Measurements from ENCODE around the gene SULT1C3. TPM values are rescaled to one million over a fixed set of nuclear protein-coding genes. Genes with fewer than 3 reads are reported as not detected.

SULT1C3 gene
- polyA plus RNA-seq, 2 of the 4 experiments (the other 2 are of a cell fraction), result not detected

DNA sequence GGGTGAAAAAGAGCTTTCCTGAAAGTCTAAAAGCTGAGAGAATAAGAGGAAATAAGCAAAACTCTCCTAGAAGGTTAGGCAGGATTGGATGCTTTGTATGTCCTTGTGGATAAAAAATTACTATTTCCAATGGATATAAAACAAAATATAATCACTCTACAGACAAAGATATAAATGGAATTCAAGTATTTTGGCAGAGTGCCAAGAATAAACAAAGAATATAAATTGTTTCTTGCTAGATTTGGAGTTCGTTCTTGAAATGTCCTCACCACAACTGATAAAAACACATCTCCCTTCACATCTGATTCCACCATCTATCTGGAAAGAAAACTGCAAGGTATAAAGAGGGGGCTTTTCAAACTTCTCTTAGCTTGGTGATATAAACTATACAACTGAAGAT lies 13.3 kb downstream of the SULT1C3 start:
- Histone ChIP-seq H3K27ac (no peak overlapping the region), H3K4me2 (no peak overlapping the region), H3K9me3 (no peaks in the 10 kb centered on the region), H3K4me3 (no peak overlapping the region), H3K4me1 (peaks cover 9% of the 10 kb centered on the region)
- FAIRE-seq (no peak), DNase-seq (ENCODE audit: low read depth in 1 of 2, low spot score in 1 of 2) (no peak), ATAC-seq (no peak)
- TF ChIP-seq BHLHE40 (IDR thresholded peaks at IDR 0.05; ENCODE audit: low read depth, low read length) (no peak), EHF (CRISPR knock-in tag; IDR thresholded peaks at IDR 0.05) (no peak), HOXB13 (CRISPR knock-in tag; IDR thresholded peaks at IDR 0.05; ENCODE audit: low read depth) (no peak), CBX8 (IDR thresholded peaks at IDR 0.05) (no peak), HOXA7 (CRISPR knock-in tag; IDR thresholded peaks at IDR 0.05) (no peak), PHF8 (IDR thresholded peaks at IDR 0.05; ENCODE audit: borderline replicate concordance, low read depth) (no peak), NFE2L2 (conservative IDR thresholded peaks at IDR 0.05; ENCODE audit: low read length) (no peak), CEBPB (IDR thresholded peaks at IDR 0.05) (no peak), KDM5A (IDR thresholded peaks at IDR 0.05) (no peak), NPAS2 (CRISPR knock-in tag; IDR thresholded peaks at IDR 0.05; ENCODE audit: borderline replicate concordance) (no peak), FOXS1 (CRISPR knock-in tag; IDR thresholded peaks at IDR 0.05) (no peak), EHMT2 (IDR thresholded peaks at IDR 0.05; ENCODE audit: low read depth) (no peak)
- TF ChIP-seq, protein P1, sequence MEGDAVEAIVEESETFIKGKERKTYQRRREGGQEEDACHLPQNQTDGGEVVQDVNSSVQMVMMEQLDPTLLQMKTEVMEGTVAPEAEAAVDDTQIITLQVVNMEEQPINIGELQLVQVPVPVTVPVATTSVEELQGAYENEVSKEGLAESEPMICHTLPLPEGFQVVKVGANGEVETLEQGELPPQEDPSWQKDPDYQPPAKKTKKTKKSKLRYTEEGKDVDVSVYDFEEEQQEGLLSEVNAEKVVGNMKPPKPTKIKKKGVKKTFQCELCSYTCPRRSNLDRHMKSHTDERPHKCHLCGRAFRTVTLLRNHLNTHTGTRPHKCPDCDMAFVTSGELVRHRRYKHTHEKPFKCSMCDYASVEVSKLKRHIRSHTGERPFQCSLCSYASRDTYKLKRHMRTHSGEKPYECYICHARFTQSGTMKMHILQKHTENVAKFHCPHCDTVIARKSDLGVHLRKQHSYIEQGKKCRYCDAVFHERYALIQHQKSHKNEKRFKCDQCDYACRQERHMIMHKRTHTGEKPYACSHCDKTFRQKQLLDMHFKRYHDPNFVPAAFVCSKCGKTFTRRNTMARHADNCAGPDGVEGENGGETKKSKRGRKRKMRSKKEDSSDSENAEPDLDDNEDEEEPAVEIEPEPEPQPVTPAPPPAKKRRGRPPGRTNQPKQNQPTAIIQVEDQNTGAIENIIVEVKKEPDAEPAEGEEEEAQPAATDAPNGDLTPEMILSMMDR (IDR thresholded peaks at IDR 0.05), result no peak
- CTCF ChIA-PET, result interaction anchor here (0.7 kb wide), 1 partner anchor 360 kb away, joined by 3 read pairs; no protein-coding TSS in a partner anchor
- POLR2A ChIA-PET, result no interaction called here
- WGBS (ENCODE audit: missing lambda C conversion rate), result 65% methylated on average over 1 of the region's 1 CpG

DNA sequence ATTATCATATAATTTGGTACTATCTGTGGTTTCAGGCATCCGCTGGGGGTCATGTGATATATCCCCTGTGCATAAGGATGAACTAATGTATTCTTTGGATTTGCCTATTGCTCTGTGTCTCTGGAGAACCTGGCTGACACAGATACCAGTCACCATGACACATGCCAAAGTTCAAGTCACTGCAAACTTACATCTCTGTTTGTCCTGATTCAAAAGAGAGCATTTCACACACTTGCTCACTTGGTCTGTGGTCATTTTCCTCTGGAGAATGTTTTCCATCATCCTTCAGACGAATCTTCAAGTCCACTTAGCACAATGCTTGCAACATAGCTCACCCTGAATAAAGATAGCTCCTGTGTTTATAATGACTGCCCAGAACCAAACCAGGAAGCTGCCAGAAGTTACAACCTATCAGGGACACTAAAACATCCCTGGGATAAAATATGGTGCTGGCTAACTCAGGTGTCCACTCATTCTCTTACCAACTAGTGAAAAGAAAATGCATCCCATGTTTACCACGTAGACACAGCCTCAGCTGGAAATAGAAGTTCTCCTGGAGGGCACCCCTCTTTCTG lies 18.1 kb downstream of the SULT1C3 start:
- CTCF ChIA-PET, result no interaction called here
- Histone ChIP-seq H3K4me1 (peaks cover 10% of the 10 kb centered on the region), H3K9me3 (no peaks in the 10 kb centered on the region), H3K4me2 (peak overlapping the region; percentile 22; the same call in 1 of the 3 replicates), H3K4me3 (no peak overlapping the region), H3K27ac (peak overlapping the region; percentile 5 to 47; a peak in 3 of 6 replicates)
- FAIRE-seq (no peak), ATAC-seq (no peak), DNase-seq (ENCODE audit: low read depth in 1 of 2, low spot score in 1 of 2) (no peak)
- TF ChIP-seq TP53 (CRISPR knock-in tag; IDR thresholded peaks at IDR 0.05) (no peak), MAFK (IDR thresholded peaks at IDR 0.05; ENCODE audit: partially characterized antibody) (no peak), SMC3 (IDR thresholded peaks at IDR 0.05) (no peak)
- TF ChIP-seq, protein P2, sequence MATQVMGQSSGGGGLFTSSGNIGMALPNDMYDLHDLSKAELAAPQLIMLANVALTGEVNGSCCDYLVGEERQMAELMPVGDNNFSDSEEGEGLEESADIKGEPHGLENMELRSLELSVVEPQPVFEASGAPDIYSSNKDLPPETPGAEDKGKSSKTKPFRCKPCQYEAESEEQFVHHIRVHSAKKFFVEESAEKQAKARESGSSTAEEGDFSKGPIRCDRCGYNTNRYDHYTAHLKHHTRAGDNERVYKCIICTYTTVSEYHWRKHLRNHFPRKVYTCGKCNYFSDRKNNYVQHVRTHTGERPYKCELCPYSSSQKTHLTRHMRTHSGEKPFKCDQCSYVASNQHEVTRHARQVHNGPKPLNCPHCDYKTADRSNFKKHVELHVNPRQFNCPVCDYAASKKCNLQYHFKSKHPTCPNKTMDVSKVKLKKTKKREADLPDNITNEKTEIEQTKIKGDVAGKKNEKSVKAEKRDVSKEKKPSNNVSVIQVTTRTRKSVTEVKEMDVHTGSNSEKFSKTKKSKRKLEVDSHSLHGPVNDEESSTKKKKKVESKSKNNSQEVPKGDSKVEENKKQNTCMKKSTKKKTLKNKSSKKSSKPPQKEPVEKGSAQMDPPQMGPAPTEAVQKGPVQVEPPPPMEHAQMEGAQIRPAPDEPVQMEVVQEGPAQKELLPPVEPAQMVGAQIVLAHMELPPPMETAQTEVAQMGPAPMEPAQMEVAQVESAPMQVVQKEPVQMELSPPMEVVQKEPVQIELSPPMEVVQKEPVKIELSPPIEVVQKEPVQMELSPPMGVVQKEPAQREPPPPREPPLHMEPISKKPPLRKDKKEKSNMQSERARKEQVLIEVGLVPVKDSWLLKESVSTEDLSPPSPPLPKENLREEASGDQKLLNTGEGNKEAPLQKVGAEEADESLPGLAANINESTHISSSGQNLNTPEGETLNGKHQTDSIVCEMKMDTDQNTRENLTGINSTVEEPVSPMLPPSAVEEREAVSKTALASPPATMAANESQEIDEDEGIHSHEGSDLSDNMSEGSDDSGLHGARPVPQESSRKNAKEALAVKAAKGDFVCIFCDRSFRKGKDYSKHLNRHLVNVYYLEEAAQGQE (IDR thresholded peaks at IDR 0.05), result no peak
- WGBS (ENCODE audit: missing lambda C conversion rate), result 32% methylated on average over 3 of the region's 3 CpGs
- POLR2A ChIA-PET, result no interaction called here

DNA sequence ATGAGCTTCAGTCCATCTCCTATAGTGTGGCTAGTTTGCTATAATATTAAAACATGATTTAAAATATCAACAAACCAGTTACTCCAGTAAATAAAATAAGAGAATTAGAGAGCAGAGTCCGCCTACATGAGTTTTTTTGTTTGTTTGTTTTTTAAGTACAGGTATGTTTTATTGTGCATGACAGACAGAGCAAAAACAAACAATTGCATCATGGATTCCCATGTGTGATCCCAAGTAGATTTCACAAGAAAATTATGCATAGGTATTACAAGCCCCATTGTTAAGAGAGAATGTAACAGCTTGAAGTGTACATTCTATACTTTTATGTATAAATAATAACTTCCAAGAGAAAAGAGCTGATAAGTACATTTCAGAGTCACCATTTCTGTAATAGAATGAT lies 21.0 kb downstream of the SULT1C3 start:
- TF ChIP-seq RCOR1 (IDR thresholded peaks at IDR 0.05; ENCODE audit: low read depth, low read length) (no peak), HEYL (CRISPR knock-in tag; IDR thresholded peaks at IDR 0.05) (no peak), CHD2 (IDR thresholded peaks at IDR 0.05; ENCODE audit: low read length, partially characterized antibody) (no peak), FOSB (CRISPR knock-in tag; IDR thresholded peaks at IDR 0.05) (no peak), TFCP2L1 (CRISPR knock-in tag; IDR thresholded peaks at IDR 0.05) (no peak), HOXA7 (CRISPR knock-in tag; IDR thresholded peaks at IDR 0.05) (no peak), JUNB (IDR thresholded peaks at IDR 0.05) (no peak), CHD4 (IDR thresholded peaks at IDR 0.05; ENCODE audit: borderline replicate concordance) (no peak)
- TF ChIP-seq, protein P3, sequence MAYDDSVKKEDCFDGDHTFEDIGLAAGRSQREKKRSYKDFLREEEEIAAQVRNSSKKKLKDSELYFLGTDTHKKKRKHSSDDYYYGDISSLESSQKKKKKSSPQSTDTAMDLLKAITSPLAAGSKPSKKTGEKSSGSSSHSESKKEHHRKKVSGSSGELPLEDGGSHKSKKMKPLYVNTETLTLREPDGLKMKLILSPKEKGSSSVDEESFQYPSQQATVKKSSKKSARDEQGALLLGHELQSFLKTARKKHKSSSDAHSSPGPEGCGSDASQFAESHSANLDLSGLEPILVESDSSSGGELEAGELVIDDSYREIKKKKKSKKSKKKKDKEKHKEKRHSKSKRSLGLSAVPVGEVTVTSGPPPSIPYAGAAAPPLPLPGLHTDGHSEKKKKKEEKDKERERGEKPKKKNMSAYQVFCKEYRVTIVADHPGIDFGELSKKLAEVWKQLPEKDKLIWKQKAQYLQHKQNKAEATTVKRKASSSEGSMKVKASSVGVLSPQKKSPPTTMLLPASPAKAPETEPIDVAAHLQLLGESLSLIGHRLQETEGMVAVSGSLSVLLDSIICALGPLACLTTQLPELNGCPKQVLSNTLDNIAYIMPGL (CRISPR knock-in tag; IDR thresholded peaks at IDR 0.05; ENCODE audit: borderline replicate concordance), result no peak
- Histone ChIP-seq H3K4me2 (no peak overlapping the region), H3K27ac (no peak overlapping the region), H3K4me3 (no peak overlapping the region), H3K9me3 (no peaks in the 10 kb centered on the region), H3K4me1 (peaks cover 26% of the 10 kb centered on the region)
- WGBS (ENCODE audit: missing lambda C conversion rate), result 63% methylated on average over 1 of the region's 1 CpG
- no peak for FAIRE-seq
- POLR2A ChIA-PET, result no interaction called here
- CTCF ChIA-PET, result no interaction called here
- no peak for ATAC-seq
- DNase-seq (ENCODE audit: low read depth in 1 of 2, low spot score in 1 of 2), result no peak

Measured in A549 (cell line).